ENCODE measurements around the gene POLR3E. TPM values are rescaled to one million over a fixed set of nuclear protein-coding genes. Genes with fewer than 3 reads are reported as not detected.
"Not testable (repeated sequence)": the region's sequence is repeated elsewhere in the genome, so short reads cannot be mapped to it uniquely, and the experiment has no call there.

POLR3E gene
- total and polyA plus RNA-seq, 2 donors (not counting 3 experiments of a cell fraction or from before 2014, with no cell fraction given), result 48.3 to 62.2 TPM

- Histone ChIP-seq H3K27me3 (ENCODE audit: control insufficient read depth in 2 of 2, insufficient read depth in 2 of 2, low read length in 2 of 2) (no peaks in the 10 kb centered on the region), H3K4me3 (replicated peaks in 1 of 3; ENCODE audit: insufficient read depth in 1 of 3, low read depth in 1 of 3, low read length in 3 of 3) (no peak overlapping the region), H3K9ac (replicated peaks; ENCODE audit: extremely low read depth, insufficient read depth, low read length) (no peak overlapping the region), H4K20me1 (replicated peaks; ENCODE audit: control insufficient read depth, extremely low read depth, insufficient read depth, low read length) (no peaks in the 10 kb centered on the region), H3K36me3 (ENCODE audit: control insufficient read depth in 2 of 2, extremely low read depth in 1 of 2, insufficient read depth in 2 of 2, low read length in 2 of 2) (peaks cover 20 to 32% of the 10 kb centered on the region in 2 experiments), H2AFZ (ENCODE audit: low read depth, low read length) (no peak overlapping the region), H3K27ac (ENCODE audit: insufficient read depth, low read depth, low read length) (no peak overlapping the region), H3K4me2 (ENCODE audit: insufficient read depth, low read length) (no peak overlapping the region), H3K4me1 (ENCODE audit: control insufficient read depth, extremely low read depth, insufficient read depth, low read length) (no peaks in the 10 kb centered on the region), H3K9me3 (replicated peaks; ENCODE audit: control insufficient read depth, insufficient read depth, low read length) (no peaks in the 10 kb centered on the region), H3K9me1 (replicated peaks; ENCODE audit: control insufficient read depth, extremely low read depth, insufficient read depth, low read length) (no peaks in the 10 kb centered on the region), H3K79me2 (ENCODE audit: control insufficient read depth, insufficient read depth, low read length) (peaks cover 33% of the 10 kb centered on the region)
- POLR2A ChIA-PET, result no interaction called here
- dilution Hi-C loops (cut with MboI; ENCODE audit: extremely low pct_ligation_motif_present, low sequenced_read_pairs), result no loop called here
- DNase-seq (ENCODE audit: low read depth, low spot score) (no peak), FAIRE-seq (no peak)
- no TSS peak for BruUV-seq (replicated peaks)
- TF ChIP-seq POLR2AphosphoS5 (IDR thresholded peaks at IDR 0.05; ENCODE audit: insufficient read depth, low read depth, low read length) (no peak), MAX (IDR thresholded peaks at IDR 0.05; ENCODE audit: insufficient read depth, insufficient read length) (no peak), EZH2 (IDR thresholded peaks at IDR 0.05; ENCODE audit: borderline replicate concordance, low read depth, low read length, severe bottlenecking) (no peak), POLR2A (IDR thresholded peaks at IDR 0.05; ENCODE audit: low read depth, low read length) (no peak), JUN (IDR thresholded peaks at IDR 0.05; ENCODE audit: borderline replicate concordance, insufficient read depth, insufficient read length, low read depth) (no peak), GATA2 (IDR thresholded peaks at IDR 0.05; ENCODE audit: insufficient read depth, insufficient read length, low read depth, low read length) (no peak), MYC (IDR thresholded peaks at IDR 0.05; ENCODE audit: low read depth, low read length) (no peak), FOS (IDR thresholded peaks at IDR 0.05; ENCODE audit: borderline replicate concordance, insufficient read depth, low read length) (no peak)
- TF ChIP-seq, protein P1, sequence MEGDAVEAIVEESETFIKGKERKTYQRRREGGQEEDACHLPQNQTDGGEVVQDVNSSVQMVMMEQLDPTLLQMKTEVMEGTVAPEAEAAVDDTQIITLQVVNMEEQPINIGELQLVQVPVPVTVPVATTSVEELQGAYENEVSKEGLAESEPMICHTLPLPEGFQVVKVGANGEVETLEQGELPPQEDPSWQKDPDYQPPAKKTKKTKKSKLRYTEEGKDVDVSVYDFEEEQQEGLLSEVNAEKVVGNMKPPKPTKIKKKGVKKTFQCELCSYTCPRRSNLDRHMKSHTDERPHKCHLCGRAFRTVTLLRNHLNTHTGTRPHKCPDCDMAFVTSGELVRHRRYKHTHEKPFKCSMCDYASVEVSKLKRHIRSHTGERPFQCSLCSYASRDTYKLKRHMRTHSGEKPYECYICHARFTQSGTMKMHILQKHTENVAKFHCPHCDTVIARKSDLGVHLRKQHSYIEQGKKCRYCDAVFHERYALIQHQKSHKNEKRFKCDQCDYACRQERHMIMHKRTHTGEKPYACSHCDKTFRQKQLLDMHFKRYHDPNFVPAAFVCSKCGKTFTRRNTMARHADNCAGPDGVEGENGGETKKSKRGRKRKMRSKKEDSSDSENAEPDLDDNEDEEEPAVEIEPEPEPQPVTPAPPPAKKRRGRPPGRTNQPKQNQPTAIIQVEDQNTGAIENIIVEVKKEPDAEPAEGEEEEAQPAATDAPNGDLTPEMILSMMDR (IDR thresholded peaks at IDR 0.05; ENCODE audit: extremely low read depth in 1 of 2, insufficient read depth in 1 of 2, low read depth in 1 of 2, low read length in 2 of 2), result no peak
- intact Hi-C loops (cut with micrococcal nuclease), result no loop called here
- CTCF ChIA-PET, result interaction anchor here (1.3 kb wide), 1 partner anchor 14 kb away, joined by 3 read pairs; no protein-coding TSS in a partner anchor
Observed at GRCh38 chr16:22348291-22348690, 51.1 kb downstream of the POLR3E start.

DNA sequence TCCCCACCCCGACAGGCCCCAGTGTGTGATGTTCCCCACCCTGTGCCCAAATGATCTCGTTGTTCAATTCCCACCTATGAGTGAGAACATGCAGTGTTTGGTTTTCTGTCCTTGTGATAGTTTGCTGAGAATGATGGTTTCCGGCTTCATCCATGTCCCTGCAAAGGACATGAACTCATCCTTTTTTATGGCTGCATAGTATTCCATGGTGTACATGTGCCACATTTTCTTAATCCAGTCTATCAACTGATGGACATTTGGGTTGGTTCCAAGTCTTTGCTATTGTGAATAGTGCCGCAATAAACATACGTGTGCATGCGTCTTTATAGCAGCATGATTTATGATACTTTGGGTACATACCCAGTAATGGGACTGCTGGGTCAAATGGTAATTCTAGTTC is 53.8 kb downstream of the POLR3E start:
- H3K4me1 ChIP-seq (ENCODE audit: control insufficient read depth, extremely low read depth, insufficient read depth, low read length); dilution Hi-C loops (cut with MboI; ENCODE audit: extremely low pct_ligation_motif_present, low sequenced_read_pairs); FAIRE-seq; H3K9me3 ChIP-seq (replicated peaks; ENCODE audit: control insufficient read depth, insufficient read depth, low read length); POLR2A ChIA-PET; H4K20me1 ChIP-seq (replicated peaks; ENCODE audit: control insufficient read depth, extremely low read depth, insufficient read depth, low read length); H2AFZ ChIP-seq (ENCODE audit: low read depth, low read length); DNase-seq (ENCODE audit: low read depth, low spot score); CTCF ChIA-PET; H3K9ac ChIP-seq (replicated peaks; ENCODE audit: extremely low read depth, insufficient read depth, low read length); H3K4me2 ChIP-seq (ENCODE audit: insufficient read depth, low read length); H3K27ac ChIP-seq (ENCODE audit: insufficient read depth, low read depth, low read length); BruUV-seq (replicated peaks); H3K4me3 ChIP-seq (replicated peaks in 1 of 3; ENCODE audit: insufficient read depth in 1 of 3, low read depth in 1 of 3, low read length in 3 of 3); H3K9me1 ChIP-seq (replicated peaks; ENCODE audit: control insufficient read depth, extremely low read depth, insufficient read depth, low read length); H3K27me3 ChIP-seq (ENCODE audit: control insufficient read depth in 2 of 2, insufficient read depth in 2 of 2, low read length in 2 of 2); intact Hi-C loops (cut with micrococcal nuclease): not testable (repeated sequence)
- H3K36me3 ChIP-seq (ENCODE audit: control insufficient read depth in 2 of 2, extremely low read depth in 1 of 2, insufficient read depth in 2 of 2, low read length in 2 of 2), result peaks cover 22 to 31% of the 10 kb centered on the region in 2 experiments
- H3K79me2 ChIP-seq (ENCODE audit: control insufficient read depth, insufficient read depth, low read length), result peaks cover 53% of the 10 kb centered on the region
